Fibroblast of skin of right biceps (primary cell): ENCODE data around the gene UBE2O.

Experiments used
- DNase-seq: peaks from one replicate; pipeline ENCODE4 v3.0.0-alpha.2; 2013

The UBE2O gene

DNA sequence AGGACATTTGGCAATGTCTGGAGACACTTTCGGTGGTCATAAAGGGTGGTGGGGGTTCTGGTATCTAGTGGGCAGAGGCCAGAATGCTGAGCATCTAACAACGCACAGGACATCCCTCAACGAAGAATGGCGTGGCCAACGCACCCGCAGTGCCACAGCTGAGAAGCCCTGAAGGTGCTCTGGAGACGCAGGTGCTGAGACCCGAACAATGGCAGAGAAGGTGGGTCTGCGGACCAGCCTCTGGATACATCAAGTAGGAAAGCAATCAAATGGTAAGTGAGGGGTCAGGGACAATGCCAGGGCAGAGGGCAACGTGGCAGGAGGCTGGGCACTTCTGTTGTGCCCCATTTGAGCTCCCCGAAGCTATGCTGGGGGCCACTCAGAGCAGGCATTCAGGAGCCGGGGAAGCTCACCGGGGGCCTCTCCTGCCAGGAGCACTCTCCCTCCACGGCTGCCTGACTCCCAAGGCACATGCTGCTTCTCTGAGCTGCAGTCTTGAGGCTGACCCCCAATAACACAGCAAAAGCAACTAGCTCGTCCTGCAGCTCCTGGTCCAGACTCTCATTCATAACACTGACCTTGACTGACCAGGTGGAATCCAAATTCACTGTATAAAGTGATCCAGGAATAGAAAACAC is 42.5 kb downstream of the UBE2O start:
- no peak for DNase-seq

DNA sequence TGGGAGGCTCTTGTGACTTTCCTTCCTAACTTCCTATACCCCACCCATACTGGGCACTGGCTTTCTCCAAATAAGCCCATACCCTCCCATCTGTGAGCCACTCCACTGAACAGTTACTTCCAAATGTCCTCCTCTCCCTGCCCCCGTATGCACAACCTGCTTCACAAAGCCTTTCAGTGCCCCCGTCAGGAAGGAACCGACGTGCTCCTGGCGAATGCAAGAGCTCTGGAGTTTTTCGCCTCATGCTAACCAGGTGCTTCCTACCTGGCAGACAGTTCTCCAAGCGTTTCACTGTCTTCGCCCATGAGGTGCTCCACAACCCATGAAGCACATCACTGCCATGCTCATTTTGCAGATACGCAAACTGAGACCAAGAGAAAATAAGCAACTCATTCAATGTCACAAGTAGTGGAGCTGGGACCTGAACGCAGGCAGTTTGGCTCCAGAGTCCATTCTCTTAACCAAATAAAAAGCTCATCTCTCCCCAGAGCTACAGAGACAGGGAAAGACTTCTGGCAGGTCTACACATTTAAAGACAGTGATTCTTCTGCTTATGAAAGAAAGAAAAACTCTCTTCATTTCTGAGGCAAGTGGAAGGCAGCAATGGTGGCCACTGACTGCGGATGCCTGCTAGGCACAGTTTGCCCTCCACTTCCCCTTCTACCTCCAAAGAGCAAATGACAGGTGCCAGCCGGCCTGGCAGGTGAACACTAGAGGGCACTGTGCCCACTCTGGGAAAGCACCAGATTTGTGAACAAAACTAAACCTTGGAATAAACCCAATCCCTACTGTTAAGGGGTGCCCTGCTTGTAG is 44.7 kb downstream of the UBE2O start:
- peak; percentile 39 for DNase-seq

DNA sequence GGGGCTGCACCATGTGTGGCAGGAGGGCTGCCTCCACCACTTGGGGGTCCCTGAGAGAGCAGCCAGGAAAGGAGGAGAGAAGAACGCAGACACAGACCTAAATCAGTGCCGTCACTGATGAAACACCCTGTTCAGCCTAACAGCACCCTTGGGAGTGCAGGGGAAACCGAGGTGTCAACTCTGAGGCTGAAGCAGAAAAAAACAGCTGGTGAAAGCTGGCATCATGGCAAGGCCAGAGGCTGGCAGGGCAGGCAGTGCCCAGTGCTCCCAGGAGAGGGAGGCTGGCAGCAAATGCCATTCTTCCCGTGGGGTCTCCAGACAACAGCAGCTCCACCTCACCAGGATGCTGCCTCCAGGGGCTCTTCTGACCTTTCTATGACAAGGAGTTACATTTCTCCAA is 45.4 kb downstream of the UBE2O start:
- DNase-seq: no peak

DNA sequence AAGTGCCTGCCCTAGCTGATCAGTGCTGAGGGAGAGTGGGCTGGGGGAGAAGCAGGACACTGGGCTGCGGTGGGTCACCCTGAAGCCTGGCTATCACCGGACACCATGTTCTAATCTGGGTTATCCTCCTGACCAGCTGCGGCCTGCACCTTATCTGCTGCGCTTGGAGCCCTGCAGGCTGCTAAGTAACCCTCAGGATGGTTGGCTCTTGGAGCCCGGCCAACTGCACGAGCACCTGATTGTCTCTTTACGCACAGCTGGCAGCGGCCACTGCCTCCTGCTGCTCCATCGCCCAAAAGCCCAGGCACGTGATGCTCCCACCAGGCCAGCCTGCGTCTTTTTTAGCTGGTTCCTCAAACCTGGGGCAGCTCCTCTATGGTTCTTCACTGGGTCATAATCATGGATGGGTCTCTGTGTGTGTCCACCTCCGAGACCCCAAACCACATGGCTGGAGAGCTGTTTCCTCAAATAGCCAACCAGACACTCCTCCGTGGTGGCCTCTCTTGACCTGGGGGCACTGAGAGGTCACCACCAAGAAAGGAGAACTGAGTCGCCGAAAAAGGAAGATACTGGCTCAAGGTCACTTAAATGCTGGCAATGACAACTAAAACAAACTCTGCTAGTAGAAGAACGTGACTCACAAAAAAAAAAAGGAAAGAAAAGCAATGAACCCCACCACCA is 46.8 kb downstream of the UBE2O start:
- DNase-seq: peak; percentile 33

DNA sequence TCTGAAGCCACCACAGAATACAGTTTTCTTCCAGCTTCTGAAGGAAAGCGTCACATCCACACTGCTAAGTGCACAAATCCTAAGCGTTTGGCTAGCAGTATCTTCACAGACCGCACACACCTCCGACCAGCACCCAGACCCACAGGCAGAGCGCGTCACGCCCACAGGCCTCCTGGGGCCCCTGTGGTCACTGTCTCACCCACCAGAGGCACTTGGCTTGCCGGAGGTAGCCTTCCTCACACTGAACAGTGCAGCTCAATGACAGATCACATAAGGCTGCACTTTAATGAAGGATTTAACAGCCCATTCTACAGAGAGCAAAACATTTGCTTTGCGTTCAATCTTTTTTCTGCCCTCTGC is 47.4 kb downstream of the UBE2O start:
- no peak for DNase-seq

DNA sequence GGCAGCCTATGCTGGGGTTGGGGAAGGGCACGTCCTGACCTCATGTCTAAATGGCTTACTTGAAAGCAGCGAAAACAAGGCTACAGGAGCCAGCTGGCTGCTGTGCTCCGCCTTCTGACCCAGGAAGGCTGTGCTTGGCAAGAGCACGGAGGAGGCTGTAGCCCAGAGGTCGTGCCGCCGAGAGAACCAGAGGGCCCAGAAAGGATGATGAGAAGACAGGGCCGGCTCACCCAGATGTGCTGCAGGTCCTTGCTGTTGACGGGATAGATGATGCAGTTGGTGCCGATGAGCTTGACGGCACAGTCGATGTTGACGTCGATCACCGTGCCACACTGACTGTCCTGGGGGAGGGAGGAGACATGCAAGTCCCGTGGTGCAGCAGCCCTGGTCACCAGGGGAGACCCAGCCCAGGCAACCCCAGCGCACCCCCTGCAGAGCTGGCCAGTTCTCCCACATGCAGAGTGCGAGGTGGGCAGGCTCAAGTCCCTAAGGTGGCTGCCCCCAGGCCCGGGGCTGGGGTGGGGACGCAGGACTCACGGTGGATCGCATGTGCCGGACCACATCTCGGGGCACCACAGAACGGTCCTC is 47.9 kb downstream of the UBE2O start:
- no peak for DNase-seq

DNA sequence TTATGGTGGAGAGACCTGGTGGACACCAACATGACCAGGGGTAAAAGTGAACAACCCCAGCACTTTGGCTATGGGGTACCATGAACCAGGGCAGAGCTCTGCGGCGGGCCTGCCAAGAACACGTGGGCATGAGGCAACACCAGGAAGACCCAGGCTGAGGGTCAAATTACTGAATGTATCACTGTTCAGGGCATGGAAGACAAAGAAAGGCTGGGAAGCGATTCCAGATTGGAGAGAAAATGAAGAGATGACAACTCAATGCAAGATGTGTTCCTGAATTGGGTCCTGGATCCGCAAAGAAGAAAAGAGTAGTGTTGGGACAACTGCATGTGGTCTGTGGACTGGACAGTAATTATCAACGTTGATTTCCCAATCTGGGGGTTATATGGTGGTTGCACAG is 48.7 kb downstream of the UBE2O start:
- DNase-seq: no peak

DNA sequence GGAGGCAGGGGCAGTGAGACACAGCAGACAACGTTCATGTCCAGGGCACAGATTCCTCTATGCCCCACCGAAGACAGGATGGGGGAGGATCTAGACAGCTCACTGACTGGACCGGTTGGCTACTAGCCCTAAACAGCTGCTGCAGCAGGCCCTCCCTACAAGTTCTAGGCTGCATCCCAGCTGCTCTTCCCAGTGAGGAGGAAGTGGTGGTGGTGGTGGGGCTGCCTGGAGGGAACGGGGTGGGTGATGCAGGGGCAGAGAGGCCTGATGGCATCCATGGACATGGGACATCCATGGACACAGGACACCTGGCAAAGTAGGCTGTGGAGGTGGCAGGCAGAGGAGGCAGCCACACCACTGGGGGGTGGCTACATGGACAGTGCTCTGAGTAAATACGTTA is 50.2 kb downstream of the UBE2O start:
- no peak for DNase-seq

DNA sequence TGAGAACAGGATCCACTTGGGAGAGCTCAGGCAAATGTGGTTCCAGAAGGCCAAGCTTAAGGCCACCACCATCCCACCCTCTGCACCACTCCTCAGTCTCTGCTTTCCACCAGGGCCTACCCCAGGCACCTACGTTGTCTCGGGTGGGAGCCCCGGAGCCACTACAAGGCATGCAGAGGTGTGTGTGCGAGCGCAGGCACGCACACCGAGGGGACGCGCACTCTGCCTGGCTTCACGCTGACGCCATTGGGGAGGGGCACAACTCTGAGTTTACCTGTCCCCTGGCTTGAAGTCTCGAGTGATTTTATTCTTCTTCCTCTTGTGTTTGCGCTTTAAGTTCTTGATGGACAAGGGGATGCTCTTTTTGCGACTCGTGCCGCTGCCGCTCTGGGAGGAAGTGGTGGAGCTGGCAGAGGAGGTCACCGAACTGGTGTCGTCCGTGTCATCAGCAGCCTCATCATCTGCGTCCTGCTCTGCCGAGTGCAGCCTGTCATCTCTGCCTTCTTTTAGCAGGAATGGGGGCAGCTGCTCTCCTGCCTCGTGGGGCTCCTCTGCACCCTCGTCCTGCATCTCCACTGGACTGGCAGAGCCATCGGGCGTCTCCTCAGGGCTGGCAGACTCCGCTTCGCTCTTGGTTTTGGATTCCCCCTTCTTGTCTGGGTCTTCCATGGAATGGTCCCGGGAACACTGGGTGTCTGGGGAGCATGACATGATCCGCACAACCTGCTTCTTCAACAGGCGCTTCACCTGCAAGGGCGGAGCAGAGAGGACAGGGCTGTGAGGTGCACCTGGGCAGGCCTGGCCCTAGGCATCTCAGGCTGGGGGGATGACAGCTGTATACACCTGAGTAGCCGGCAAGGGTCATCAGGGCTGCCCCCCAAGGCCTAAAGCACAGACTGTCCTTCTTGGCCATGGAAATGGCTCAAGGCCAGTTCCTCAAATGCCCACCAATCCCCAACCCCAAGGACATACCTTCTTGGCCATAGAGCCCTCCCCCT is 53.5 kb downstream of the UBE2O start:
- DNase-seq: no peak

DNA sequence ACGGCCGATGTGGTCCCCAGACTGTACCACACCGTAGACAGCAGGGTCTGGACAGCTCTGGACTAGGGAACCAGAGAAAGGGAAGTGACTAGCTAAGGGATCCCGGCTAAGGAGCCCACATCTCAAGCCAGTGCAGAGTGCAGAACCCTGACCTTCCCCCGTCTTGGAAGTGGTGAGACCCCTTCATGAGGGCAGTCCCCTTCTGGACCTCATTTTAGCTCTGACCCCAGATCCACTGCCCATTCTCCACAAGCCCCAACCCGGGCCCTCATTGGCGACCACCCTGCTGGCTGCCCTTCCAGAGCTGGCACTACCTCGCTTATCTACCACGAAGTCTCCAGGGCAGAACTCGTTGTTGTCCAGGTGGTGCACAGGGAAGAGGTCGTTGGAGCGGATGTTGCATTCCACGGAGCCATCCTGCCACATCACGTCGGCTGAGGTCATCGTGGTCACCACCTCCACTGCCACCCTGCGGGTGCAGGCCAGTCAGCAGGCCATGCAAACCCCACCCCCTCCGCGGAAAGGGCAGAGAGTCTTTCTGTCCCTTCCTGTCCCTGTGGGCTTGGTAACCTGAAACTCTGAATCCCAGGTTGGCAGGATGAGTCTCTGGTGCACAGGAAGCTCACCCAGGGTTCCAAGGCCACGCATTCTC is 54.3 kb downstream of the UBE2O start:
- DNase-seq: no peak

DNA sequence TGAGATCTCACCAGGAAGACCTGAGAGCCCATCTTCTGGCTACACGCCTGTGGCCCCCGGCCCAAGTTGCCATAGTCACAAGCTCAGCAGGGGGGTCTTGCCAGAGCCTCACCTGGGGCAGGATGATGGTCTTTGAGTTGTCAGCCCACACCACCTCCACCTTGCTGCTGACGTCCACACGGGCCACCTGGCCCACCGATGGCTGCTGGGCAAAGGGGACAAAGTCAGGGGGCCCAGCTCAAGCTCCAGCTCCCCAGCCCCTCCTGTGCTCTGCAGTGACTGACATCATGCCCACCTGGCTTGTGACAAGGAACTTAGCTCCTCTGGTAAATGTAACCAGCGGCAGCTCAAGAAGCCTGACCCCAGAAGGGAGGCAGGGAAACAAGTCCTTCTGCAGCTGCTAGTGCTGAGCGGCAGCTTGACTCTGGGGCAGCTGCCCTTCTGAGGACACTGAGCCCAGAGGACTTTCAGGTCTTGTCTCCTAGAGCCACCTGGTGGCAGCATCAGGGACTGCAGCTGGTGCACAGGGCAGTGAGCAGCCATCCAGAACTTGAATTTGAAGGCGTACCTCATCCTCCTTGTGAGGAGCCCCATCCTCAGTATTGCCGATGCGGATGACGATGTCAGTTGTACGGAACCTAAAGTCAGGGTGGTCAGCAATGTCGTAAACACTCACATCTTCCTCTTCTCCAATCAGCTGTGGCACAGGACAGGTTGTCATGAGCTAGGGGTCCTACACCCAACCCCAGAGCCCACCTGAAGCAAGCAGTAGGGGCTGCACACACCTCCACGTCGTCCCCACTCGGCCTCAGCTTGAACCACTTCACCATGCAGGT is 55.0 kb downstream of the UBE2O start:
- peak; percentile 77 for DNase-seq

DNA sequence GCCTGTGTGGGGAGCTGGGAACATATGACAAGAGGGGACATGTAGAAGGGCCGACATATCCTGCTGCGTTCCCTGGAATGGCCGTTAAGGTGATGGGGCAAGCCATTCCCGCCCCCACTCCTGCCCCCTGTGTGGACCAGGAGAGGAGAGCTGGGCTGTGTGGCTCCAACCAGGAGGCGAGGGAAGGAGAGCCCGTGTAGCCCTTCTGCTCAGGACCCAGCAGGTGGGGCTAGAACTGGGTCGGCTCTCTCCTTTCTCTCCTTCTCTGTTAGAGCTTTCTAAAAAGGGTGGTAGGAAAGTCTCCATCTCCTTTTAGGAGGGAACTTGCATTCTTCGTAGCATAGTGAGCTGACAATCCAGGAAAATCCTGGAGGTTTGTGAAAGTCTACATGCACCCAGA is 55.8 kb downstream of the UBE2O start:
- no peak for DNase-seq

DNA sequence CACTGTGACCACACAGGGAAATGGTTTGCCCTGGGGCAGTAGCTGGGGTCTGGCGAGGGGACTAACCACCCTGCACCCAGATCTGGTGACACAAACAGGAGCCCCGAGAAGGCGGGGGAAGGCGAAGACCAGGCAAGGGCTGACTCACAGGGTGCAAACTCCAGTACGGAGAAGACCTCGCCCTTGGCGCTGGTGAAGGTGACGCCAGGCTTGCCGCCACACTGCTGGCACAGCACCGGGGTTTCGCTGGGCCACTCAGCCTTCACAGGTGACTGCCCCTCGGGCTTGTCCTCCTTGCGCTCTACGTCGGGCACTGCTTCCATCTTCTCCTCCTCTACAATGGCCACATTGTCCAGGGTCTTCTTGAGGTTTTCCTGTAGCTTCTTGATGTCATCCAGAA is 57.0 kb downstream of the UBE2O start:
- no peak for DNase-seq

DNA sequence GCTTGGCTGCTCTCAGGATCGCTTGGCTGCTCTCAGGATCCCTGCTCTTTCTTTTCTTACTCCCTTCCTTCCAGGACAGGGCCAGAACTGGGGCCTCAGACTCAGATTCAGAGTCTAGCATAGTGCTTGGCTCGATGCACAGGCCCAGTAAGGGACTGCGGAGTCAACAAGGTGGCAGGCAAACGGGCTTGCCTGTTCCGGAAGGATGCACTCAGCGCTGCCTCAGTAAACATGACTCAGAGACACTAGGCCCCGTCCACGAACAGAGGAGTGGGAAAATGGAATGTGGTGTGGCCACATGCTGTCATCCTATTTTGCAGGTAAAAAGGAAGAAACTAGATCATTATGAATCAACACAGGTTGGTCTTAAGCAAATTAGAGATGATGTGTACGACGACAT is 58.8 kb downstream of the UBE2O start:
- no peak for DNase-seq

DNA sequence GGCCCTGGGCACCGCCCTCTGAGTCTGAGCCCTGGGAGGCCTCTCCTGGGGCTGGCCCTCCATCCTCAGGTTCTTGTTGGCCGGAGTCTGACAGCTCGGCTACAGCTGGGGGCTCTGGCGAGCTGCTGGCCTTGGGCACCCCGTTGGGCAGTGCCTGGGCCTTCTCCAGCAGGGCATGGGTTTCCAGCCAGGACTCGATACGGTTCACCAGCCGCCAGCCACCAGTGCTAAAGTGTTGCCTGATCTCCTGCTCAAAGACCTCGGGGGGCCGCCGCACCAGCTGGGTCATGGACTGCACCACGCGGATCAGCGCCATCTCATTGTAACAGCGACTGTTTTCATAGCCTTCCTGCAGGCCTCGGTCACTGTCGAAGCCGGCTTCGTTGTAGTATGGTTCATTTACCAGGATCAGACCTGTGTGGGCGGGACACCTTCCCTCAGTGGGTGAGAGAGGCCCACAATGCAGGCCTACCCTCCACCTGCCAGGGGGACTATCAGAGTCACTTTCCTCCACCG is 61.7 kb downstream of the UBE2O start:
- DNase-seq: no peak

DNA sequence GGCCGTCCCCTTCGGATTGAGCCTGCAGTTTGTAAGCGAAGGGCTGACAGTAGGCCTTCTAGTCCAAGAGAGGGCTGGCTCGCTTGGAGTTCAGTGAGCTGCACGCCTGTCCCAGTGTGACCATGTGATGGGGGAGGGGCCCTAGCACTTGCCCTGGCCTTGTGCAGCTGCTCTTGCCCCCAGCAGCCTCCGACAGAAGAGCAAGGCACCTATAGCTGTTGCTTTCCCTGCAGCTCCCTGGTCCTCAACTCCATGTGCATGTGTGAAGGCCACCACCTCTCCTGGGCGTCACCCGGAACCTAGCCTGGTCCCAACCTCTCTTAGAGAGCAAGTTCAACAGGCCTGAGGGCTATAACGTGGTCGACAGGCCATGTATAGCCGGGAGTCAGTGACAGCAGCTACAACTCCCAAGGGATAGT is 62.9 kb downstream of the UBE2O start:
- no peak for DNase-seq

DNA sequence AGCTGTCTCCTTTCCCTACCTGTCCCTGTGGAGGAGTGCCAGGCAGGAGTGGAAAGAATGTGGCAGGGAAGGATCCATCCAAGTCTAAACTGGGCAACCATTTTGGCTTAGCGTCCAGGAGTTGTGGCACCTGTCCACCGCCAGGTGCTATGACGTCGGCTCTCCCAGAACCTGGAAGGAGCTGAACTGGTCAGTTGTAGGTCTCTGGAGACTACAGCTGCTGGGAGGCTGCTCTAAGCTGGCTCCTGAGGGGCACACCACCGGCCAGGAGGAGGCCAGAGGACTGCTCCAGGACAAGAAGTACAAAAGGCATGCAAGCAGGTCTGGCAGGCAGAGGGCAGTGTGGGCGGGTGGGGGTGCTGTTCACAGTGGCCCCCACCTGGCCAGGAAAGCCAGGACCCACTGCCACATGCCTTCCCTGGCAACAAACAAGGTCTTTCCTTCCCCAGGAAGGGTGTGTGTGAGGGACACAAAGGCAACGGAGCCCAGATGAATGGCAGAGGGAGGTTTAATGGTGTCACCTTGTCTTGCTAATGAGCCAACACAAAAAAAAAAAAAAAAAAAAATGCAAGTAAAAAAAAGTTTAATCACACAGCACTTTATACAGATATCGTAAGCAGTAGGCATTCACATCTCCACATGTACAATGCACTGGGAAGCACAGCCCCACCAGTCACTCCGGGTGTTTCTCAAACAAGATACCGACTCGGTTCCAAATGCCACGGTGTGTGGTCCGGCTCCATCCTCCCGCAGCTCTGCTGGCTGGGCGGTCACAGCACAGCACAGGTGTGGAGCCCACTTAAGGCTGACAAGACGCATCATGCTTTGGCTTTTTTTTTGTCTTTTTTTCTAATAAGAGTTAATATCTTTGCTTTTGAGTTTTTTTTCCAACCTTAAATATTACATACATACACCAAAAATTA is 63.7 kb downstream of the UBE2O start:
- no peak for DNase-seq

DNA sequence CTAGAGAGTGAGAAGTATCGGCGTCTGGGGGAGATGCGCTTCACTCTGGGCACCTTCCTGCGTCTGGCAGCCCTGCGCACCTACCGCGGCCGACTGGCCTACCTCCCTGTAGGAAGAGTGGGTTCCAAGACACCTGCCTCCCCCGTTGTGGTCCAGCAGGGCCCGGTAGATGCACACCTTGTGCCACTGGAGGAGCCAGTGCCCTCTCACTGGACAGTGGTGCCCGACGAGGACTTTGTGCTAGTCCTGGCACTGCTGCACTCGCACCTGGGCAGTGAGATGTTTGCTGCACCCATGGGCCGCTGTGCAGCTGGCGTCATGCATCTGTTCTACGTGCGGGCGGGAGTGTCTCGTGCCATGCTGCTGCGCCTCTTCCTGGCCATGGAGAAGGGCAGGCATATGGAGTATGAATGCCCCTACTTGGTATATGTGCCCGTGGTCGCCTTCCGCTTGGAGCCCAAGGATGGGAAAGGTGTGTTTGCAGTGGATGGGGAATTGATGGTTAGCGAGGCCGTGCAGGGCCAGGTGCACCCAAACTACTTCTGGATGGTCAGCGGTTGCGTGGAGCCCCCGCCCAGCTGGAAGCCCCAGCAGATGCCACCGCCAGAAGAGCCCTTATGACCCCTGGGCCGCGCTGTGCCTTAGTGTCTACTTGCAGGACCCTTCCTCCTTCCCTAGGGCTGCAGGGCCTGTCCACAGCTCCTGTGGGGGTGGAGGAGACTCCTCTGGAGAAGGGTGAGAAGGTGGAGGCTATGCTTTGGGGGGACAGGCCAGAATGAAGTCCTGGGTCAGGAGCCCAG is 65.8 kb downstream of the UBE2O start:
- no peak for DNase-seq
